WERI-Rb-1 (cell line): Measurements from ENCODE around the gene EBF3.

Source experiments
- DNase-seq: peaks from one replicate; pipeline ENCODE4 v3.0.0-alpha.2; 2020
- H3K27ac ChIP-seq: fragments of 250-450 bp; sonication (Bioruptor Pico); 2 replicates; pipeline ENCODE4 v1.5.1; 2020; ENCODE audit warnings: mild to moderate bottlenecking, moderate library complexity
- H3K27me3 ChIP-seq: fragments of 250-450 bp; sonication (Bioruptor Pico); 2 replicates; pipeline ENCODE4 v1.5.1; 2021; ENCODE audit warnings: mild to moderate bottlenecking, low read depth, moderate library complexity; ENCODE audit not compliant: insufficient read depth, severe bottlenecking
- H3K36me3 ChIP-seq: fragments of 250-450 bp; sonication (Bioruptor Pico); 2 replicates; pipeline ENCODE4 v1.5.1; 2020; ENCODE audit warnings: mild to moderate bottlenecking, moderate library complexity
- H3K4me3 ChIP-seq: 2 replicates; pipeline ENCODE4 v1.5.1; 2011; ENCODE audit warnings: low read depth, mild to moderate bottlenecking, control low read depth, low read length
- H3K9me3 ChIP-seq: fragments of 250-450 bp; sonication (Bioruptor Pico); 2 replicates; pipeline ENCODE4 v1.5.1; 2021; ENCODE audit warnings: mild to moderate bottlenecking, moderate library complexity; ENCODE audit not compliant: severe bottlenecking
- TF ChIP-seq, protein P1 (sequence below): IDR thresholded peaks from 2 replicates; pipeline ENCODE4 v1.5.1; 2011; ENCODE audit warnings: low read depth, mild to moderate bottlenecking, control low read depth, inconsistent platforms, low read length

The EBF3 gene

DNA sequence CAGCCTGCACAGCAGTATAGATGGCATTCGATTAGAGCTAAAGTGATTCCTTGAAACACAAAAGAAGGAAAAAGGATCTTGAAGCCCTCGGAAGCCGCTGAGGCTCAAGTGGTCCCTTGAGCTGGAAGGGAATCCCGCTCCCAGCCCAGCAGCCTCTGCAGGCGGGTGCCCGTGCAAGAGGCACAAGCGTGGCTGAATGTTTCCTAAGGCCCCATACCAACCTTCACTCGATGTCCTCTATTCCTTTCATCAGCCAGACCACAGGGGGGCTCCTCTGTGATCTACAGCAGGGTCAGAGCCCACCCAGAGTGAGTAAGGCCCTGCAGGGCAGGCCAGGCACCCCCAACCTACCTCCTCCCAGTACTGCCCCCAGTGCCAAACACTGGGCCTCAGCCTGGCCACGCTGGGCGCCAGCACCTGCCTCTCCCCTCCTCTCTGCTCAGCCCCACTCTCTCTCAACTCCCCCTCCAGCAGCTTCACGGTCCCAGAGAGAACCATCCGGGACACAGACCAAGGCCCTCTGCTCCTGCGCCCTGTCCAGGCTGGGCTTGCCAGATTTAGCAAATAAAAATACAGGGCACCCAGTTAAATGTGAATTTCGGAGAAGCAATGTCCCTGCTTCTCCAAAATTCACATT, 30.5 kb downstream of the EBF3 start:
- Histone ChIP-seq H3K9me3 (no peaks in the 10 kb centered on the region), H3K27me3 (no peaks in the 10 kb centered on the region)

DNA sequence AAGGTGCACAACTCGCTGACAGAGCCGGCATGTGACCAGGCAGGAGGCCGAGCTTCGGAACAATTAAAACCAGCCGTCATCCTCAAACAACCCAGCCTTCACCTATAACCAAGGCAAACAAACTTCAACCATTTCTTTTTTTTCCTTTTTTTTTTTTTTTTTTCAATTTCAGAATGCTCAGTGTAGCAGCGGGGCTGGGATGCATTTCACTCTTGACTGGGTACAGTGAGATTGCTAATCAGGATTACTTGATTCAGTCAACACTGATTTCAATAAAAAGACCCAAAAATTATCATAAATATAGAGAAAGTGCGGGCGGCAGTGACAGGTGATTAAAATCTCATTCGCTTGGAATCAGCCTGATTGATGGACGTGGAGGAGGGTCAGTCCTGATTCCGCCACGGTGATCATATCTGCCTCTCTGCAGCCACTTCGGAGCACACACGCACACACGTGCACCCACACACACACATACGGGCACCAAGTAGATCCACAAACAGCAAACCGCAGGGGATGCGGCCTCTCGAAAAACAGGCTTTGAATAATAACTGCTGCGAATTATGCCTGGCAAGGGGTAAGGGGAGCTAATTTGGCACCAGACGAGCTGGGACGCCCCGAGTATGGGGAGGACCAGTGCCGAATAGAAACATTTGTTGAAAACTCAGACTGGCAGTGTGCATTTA, 31.2 kb downstream of the EBF3 start:
- Histone ChIP-seq H3K36me3 (no peaks in the 10 kb centered on the region), H3K27me3 (no peaks in the 10 kb centered on the region), H3K9me3 (no peaks in the 10 kb centered on the region), H3K4me3 (no peak overlapping the region), H3K27ac (no peak overlapping the region)
- DNase-seq, result no peak
- TF ChIP-seq, protein P1, sequence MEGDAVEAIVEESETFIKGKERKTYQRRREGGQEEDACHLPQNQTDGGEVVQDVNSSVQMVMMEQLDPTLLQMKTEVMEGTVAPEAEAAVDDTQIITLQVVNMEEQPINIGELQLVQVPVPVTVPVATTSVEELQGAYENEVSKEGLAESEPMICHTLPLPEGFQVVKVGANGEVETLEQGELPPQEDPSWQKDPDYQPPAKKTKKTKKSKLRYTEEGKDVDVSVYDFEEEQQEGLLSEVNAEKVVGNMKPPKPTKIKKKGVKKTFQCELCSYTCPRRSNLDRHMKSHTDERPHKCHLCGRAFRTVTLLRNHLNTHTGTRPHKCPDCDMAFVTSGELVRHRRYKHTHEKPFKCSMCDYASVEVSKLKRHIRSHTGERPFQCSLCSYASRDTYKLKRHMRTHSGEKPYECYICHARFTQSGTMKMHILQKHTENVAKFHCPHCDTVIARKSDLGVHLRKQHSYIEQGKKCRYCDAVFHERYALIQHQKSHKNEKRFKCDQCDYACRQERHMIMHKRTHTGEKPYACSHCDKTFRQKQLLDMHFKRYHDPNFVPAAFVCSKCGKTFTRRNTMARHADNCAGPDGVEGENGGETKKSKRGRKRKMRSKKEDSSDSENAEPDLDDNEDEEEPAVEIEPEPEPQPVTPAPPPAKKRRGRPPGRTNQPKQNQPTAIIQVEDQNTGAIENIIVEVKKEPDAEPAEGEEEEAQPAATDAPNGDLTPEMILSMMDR, result no peak

More for the DNA sequence above, 30.5 kb downstream of the EBF3 start:
- Histone ChIP-seq H3K4me3 (no peak overlapping the region), H3K27ac (no peak overlapping the region), H3K36me3 (no peaks in the 10 kb centered on the region)
- TF ChIP-seq, protein P1, result no peak
- no peak for DNase-seq

DNA sequence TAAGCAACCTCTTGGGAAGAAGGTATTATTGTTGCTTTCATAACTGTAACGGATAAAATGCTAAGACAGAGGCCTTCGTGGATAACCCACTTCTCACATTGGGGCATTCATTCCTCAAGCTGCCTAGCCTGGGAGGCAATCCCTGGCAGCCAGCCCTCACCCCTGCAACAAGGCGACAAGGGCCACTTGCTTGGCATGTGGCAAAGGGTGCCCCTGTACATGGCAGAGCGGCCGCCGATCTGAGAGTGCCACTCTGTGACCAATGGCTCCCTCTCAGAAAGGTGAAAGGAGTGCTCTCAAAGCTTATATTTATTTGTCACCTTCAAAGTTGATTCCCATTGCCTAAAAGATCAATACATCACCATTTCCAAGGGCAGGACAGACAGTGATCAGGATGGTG, 31.9 kb downstream of the EBF3 start:
- Histone ChIP-seq H3K27me3 (no peaks in the 10 kb centered on the region), H3K27ac (no peak overlapping the region), H3K4me3 (no peak overlapping the region), H3K36me3 (no peaks in the 10 kb centered on the region), H3K9me3 (no peaks in the 10 kb centered on the region)
- no peak for DNase-seq
- TF ChIP-seq, protein P1, result no peak

DNA sequence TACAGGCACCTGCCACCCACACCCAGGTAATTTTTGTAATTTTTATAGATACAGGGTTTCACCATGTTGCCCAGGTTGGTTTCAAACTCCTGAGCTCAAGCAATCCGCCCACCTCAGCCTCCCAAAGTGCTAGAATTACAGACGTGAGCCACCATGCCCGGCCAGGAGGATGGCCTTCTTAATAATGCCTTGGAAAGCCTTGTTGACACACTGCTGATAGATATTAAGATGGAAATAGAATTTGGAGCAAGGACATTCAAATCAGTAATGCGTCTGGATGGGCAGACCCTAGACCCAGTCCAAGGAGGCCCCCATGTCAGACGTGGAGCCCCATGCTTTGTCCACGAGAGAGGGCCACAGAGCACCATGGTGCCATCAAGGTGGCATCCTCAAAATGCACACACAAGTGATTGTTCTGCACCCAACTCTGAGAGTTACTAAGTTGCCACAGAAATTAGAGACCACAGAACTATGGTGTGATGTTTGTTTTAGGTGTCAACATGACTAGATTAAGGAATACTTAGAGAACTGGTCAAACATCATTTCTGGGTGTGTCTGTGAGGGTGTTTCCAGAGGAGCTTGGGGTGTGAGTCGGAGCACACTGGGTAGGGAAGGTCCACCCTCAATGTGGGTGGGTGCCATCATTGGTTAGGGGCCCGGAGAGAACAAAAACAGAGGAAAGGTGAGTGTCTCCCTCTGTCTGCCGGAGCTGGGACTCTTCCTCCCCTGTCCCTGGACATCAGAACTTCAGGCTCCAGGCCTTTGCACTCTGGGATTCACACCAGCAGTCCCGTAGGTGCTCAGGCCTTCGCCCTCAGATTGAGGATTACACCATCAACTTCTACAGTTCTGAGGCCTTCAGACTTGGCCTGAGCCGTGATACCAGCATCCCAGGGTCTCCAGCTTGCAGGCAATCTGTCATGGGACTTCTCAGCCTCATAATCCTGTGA, 34.5 kb downstream of the EBF3 start:
- H3K36me3 ChIP-seq, result no peaks in the 10 kb centered on the region
- no peaks in the 10 kb centered on the region for H3K9me3 ChIP-seq
- no peak overlapping the region for H3K27ac ChIP-seq
- no peak overlapping the region for H3K4me3 ChIP-seq
- no peaks in the 10 kb centered on the region for H3K27me3 ChIP-seq
- peak; percentile 22 for DNase-seq
- TF ChIP-seq, protein P1, result peak; percentile 67

DNA sequence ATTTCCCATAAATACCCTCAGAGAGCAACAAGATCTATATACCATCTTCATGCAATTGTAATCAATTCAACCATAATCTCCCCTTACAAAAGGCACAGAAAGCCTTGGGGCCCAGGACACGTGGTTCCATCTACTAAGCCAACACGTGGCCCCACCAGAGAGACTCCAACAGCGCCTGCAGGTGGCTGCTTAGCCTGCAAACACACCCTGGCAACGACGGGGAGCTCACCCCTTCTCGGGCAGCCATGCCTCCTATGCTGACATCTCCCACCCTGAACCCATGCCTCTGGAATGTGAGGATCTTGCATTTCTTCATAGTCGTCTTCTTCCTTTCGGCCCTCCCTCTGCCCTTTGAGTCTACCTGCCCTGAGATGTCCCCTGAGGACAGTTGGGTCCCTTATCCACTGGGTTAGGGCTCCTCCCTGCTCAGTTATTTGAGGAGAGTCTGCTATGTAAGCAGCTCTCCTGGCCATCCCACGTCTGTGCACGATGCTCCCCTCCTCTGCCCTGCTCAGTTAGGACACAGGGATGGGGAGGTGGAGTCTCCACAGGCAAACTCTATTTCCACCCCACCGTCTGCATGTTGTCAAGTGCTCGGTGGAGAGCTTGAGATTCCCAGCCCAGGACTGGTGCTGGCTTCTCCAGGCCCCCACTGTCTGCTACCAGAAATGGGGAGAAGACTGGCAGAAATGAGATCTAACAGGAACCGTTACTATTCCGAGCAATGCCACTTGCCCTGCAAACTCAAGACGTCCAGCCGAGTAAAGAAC, 36.5 kb downstream of the EBF3 start:
- no peaks in the 10 kb centered on the region for H3K36me3 ChIP-seq
- DNase-seq, result no peak
- no peaks in the 10 kb centered on the region for H3K9me3 ChIP-seq
- TF ChIP-seq, protein P1, result no peak
- H3K27me3 ChIP-seq, result no peaks in the 10 kb centered on the region
- no peak overlapping the region for H3K27ac ChIP-seq
- H3K4me3 ChIP-seq, result no peak overlapping the region
